IPS DF 19.7 (cell line): ENCODE results near the gene LGALS7B.
"Not testable (repeated sequence)": the region's sequence is repeated elsewhere in the genome, so short reads cannot be mapped to it uniquely, and the experiment has no call there.

Experiments
- DNase-seq: peaks from one replicate; pipeline ENCODE4 v3.0.0-alpha.2; 2013; ENCODE audit warnings: low read depth, low spot score

LGALS7B gene

DNA sequence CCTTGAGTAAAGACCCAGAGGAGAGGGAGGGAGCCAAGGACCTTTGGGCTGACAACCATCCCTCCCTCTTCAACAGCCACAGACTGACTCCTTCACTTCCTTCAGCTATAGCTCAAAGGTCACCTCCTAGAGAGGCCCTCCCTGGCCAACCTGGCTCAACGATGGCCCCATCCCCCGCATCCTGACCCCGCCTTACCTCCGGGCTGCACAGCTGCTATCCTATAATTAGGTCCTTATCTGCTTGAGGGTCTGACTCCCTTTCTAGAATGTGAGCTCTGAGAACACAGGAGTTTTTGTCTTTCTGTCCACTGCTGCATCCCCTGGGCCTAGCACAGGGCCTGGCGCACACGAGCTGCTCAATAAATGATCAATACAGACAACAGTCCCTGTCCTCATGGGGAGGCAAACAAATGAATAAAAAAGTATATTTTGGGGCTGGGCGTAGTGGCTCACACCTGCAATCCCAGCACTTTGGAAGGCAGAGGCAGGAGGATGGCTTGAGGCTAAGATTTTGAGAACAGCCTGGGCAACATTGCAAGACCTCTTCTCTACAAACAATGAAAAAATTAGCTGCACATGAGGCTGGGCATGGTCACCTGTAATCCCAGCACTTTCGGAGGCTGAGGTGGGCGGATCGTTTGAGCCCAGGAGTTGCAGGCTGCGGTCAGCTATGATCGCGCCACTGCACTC, 30.4 kb downstream of the LGALS7B start:
- DNase-seq = no peak

- not testable (repeated sequence) for DNase-seq
These were observed 32.3 kb downstream of the LGALS7B start for GRCh38 chr19:38821230-38821825.

- DNase-seq = not testable (repeated sequence)
These were observed 36.9 kb downstream of the LGALS7B start for GRCh38 chr19:38825936-38826335.

DNA sequence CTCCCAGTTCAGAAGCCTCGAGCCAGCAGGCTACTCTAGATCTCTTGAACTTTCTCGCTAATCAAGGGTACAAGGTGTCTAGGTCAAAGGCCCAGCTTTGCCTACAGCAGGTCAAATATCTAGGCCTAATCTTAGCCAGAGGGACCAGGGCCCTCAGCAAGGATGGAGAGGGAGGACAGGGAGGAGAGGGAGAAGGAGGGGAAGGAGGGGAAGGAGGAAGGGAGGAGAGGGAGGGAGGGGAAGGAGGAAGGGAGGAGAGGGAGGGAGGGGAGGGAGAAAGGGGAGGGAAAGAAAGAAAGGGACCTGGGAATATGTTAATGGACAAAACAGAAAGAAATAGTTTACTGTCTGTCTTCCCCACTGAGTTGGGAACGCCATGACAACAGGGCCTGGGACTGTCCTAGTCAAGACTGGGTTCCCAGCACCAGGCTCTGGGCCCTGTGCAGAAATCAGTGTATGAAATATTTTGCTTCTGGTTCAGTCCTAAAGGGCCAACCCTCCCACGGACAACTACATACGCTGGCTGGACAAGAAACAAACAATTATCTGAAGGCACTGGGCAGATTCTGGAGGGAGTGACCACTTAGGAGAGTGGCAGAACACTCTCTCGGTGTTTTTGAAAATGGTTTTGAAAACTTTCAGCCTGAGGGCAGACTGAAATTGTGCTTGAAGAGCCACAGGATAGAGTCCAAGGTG, 38.0 kb downstream of the LGALS7B start:
- no peak for DNase-seq

GRCh38 chr19:38829203-38829602, 40.2 kb downstream of the LGALS7B start:
- not testable (repeated sequence) for DNase-seq

GRCh38 chr19:38830039-38830733, 41.2 kb downstream of the LGALS7B start:
- no peak for DNase-seq

- DNase-seq = no peak
These were observed 42.2 kb downstream of the LGALS7B start for GRCh38 chr19:38831142-38831605.

GRCh38 chr19:38833092-38833425, 44.1 kb downstream of the LGALS7B start:
- DNase-seq = no peak

GRCh38 chr19:38834104-38834490, 45.1 kb downstream of the LGALS7B start:
- no peak for DNase-seq

DNA sequence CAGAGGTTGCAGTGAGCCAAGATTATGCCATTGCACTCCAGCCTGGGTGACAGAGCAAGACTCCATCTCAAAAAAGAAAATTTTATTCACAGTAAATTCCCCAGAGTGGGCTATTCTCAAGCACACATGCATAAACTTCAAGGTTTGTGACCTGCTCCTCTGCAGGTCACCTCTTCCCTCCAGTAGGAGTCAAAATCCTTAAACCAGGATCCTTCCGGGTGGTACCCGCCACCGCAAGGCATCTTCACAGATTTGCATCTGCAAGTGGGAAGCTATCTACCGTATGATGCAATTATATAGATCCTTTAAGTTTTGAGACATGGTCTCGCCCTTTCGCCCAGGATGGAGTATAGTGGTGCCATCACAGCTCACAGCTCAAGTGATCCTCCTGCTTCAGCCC, 45.6 kb downstream of the LGALS7B start:
- DNase-seq = no peak

GRCh38 chr19:38836159-38836982, 47.4 kb downstream of the LGALS7B start:
- DNase-seq = no peak

DNA sequence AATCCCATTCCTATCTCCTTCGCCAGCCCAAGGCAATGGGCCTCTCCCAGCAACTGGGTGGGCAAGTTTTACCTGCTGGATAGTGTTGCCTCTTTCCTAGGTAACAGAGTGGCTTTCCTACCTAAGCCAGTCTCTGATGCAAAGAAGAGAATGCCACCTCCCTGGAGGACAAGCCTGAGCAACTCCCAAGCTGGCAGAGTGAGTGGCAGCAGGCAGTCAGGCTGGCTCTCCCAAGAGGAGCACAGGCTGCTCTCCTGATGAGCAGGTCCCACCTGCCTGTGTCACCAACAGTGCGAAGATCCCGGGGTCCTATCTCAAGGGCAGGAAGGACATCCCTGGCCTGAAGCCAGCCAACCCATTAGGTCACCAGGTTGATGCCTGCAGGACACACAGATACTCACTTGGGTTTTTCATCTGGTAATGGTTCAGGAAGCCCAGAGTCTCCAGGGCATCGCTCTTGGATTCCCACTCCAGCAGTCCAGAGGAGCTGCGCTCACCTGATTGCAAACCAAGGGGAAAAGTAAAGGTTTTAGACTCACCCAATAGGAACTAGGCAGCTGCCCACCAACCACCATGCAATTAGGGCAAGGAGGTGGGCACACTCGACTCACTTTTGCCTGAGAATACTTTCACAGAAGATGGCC, 48.1 kb downstream of the LGALS7B start:
- DNase-seq = no peak

DNA sequence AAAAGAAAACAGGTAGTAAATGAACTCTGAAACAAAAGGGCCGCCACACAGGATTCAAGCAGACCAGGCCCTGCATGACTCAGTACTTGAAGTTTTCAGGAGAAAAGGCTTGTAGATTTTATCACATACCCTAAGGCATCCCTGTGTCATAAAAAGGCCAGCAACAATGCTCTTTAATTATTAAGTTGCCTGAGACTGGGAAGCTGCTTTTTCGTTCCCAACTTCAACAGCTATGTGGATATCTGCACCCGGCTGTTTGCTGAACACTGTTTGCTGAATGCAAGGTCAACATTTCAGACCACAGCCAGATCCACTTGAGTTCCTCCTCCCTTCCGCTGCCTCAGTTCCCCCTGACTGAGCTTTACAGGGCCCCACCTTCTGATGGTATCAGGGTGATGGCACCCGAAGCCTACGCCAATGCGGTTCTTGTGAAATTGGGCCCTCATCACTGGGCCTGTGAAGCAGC, 48.7 kb downstream of the LGALS7B start:
- DNase-seq = no peak

- DNase-seq = no peak
These were observed 49.4 kb downstream of the LGALS7B start for GRCh38 chr19:38838208-38838985.

GRCh38 chr19:38838986-38839761, 50.2 kb downstream of the LGALS7B start:
- no peak for DNase-seq

DNA sequence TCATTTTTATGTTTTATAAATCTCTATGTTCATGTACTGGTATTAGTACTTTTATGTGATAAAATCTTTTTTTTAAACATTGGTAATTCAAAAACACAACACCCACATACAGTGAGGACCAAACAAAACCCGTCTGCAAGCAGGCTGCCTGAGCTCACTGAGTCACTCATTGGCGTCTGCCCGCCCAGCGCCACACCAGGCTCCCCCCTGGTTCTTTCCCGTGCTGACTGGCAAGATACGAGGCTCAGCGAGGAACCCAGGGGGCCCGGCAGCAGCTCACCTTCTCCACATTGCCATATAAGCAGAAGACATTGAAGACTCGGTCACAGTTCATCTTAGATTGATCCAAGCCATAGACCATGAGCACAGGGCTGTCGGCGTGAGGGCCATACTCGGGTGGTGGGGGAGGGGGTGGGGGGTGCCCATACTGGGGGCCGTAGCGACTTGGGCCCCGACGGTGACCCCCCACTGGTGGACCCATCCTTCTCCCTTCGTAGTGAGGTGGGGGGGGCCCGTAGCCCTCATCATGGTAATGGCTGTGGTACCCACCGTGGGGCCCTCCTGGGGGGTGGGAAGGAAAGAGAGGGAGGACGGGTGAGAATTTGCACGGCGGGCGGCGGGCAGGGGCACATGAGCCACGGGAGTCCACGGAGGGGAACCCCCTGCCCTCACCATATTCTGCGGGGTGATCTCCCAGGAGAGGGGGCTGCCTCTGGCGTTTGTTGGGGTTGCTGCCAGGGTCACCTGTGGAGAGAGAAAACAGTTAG, 51.0 kb downstream of the LGALS7B start:
- no peak for DNase-seq

- DNase-seq = no peak
These were observed 51.6 kb downstream of the LGALS7B start for GRCh38 chr19:38840583-38840968.
